SW 1271 (cell line): ENCODE data around the gene POLD1.
"Not testable (repeated sequence)": the region's sequence is repeated elsewhere in the genome, so short reads cannot be mapped to it uniquely, and the experiment has no call there.

Source experiments
- DNase-seq, 2 experiments: peaks; one replicate each; lab custom pipeline; 2025; lab: John Stamatoyannopoulos, UW

POLD1 gene

GRCh38 chr19:50365434-50366306, 18.5 kb upstream of the POLD1 start, which contains the start of gene NAPSA:
Gene NAPSA, minus strand, starts transcription at chr19:50365639. Its CDS starts 18 bp downstream, at chr19:50365621.
- no peak for DNase-seq

- peak in 1 of 2 experiments; percentile 34 for DNase-seq
These were observed 15.2 kb upstream of the POLD1 start for GRCh38 chr19:50368649-50369570.

- no peak for DNase-seq
These were observed 12.2 kb upstream of the POLD1 start for GRCh38 chr19:50371914-50372475.

GRCh38 chr19:50376166-50377050, 7.7 kb upstream of the POLD1 start, which contains the start of gene NR1H2:
Gene NR1H2, plus strand, starts transcription at chr19:50376457. Its CDS starts 1,149 bp downstream, at chr19:50377606.
- peak; percentile 77 to 86 for DNase-seq

- no peak for DNase-seq
These were observed 7.1 kb upstream of the POLD1 start for GRCh38 chr19:50377051-50377461.

- no peak for DNase-seq
These were observed 6.6 kb upstream of the POLD1 start for GRCh38 chr19:50377517-50377916.

GRCh38 chr19:50378169-50378862, 5.8 kb upstream of the POLD1 start:
- no peak for DNase-seq

- DNase-seq, result no peak
These were observed 5.3 kb upstream of the POLD1 start for GRCh38 chr19:50378863-50379236.

GRCh38 chr19:50379602-50380001, 4.5 kb upstream of the POLD1 start:
- DNase-seq, result no peak

GRCh38 chr19:50380137-50380536, 4.0 kb upstream of the POLD1 start:
- no peak for DNase-seq

GRCh38 chr19:50380751-50381151, 3.4 kb upstream of the POLD1 start:
- no peak for DNase-seq

- DNase-seq, result no peak
These were observed 2.0 kb upstream of the POLD1 start for GRCh38 chr19:50381881-50382729.

GRCh38 chr19:50383001-50383851, 921 bp upstream of the POLD1 start:
- DNase-seq, result no peak

GRCh38 chr19:50384685-50385535, 763 bp downstream of the POLD1 start:
- DNase-seq, result no peak

- no peak for DNase-seq
These were observed 3.2 kb downstream of the POLD1 start for GRCh38 chr19:50387176-50387867.

GRCh38 chr19:50387868-50388245, 3.7 kb downstream of the POLD1 start:
- DNase-seq, result no peak

GRCh38 chr19:50390295-50390694, 6.1 kb downstream of the POLD1 start:
- not testable (repeated sequence) for DNase-seq
